ENCODE data around the gene DARS1. TPM values are rescaled to one million over a fixed set of nuclear protein-coding genes. Genes with fewer than 3 reads are reported as not detected.

The DARS1 gene
- total RNA-seq, 1 donor from 2014 or later, result 82.9 TPM

DNA sequence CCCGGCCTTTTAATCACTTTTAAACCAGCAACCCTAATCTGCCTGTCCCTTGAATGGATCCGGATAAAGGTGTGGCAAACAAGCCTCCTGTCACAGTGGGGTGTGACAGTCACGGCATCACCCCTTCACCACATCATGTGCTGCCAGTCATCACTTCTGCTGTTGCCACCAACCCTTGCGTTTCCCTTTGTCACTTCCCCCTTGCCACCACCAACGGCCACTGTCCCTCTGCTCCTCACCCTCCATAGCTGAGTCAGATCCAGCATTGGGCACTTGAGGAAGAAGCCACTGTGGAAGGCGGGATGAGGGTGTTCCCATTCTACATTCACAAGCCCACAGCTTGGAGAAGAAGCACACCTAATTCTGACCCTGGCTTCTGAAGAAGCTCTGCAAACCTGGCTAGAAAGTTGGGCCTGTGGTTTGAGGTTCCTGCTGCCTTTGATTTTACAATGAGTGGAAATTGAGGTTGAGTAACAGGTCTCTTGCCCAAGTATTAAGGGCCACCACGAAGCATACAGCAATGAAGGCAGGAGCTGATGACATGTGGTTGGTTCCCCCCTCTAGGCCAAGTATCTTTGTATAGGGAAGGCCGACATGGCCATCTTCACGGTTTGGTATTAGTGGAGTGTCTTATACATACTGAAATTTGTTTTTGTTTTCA lies 22.9 kb upstream of the DARS1 start:
- Mint-ChIP-seq H3K9me3 (ENCODE audit: unreplicated experiment) (no peaks in the 10 kb centered on the region), H3K4me3 (ENCODE audit: unreplicated experiment) (no peak overlapping the region), H3K27ac (ENCODE audit: unreplicated experiment) (no peak overlapping the region), H3K27me3 (ENCODE audit: unreplicated experiment) (peaks cover under 1% of the 10 kb centered on the region), H3K4me1 (ENCODE audit: unreplicated experiment) (peaks cover 49% of the 10 kb centered on the region), H3K36me3 (ENCODE audit: low read depth, unreplicated experiment) (no peaks in the 10 kb centered on the region)
- TF ChIP-seq, protein P1, sequence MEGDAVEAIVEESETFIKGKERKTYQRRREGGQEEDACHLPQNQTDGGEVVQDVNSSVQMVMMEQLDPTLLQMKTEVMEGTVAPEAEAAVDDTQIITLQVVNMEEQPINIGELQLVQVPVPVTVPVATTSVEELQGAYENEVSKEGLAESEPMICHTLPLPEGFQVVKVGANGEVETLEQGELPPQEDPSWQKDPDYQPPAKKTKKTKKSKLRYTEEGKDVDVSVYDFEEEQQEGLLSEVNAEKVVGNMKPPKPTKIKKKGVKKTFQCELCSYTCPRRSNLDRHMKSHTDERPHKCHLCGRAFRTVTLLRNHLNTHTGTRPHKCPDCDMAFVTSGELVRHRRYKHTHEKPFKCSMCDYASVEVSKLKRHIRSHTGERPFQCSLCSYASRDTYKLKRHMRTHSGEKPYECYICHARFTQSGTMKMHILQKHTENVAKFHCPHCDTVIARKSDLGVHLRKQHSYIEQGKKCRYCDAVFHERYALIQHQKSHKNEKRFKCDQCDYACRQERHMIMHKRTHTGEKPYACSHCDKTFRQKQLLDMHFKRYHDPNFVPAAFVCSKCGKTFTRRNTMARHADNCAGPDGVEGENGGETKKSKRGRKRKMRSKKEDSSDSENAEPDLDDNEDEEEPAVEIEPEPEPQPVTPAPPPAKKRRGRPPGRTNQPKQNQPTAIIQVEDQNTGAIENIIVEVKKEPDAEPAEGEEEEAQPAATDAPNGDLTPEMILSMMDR (IDR thresholded peaks at IDR 0.05; ENCODE audit: unreplicated experiment), result no peak
- no peak for DNase-seq (ENCODE audit: low spot score)

DNA sequence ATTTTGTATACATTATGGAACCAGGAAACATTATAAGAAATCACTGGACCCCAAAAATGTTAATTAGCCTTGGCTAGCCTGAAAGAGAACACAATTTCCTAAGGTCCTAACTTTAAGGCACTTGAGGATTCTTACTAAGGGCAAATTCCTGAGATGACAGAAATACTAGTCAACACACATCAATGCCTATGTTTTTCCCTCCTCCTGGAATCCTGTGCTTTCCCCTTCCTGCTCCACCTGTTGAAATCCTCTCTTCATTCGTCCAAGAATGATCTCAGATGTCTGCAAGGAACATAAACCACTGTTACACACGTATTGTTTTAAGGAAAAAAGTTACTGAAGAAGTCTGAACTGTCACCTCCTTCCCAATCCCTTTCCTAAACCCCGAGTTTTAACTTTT lies 21.2 kb upstream of the DARS1 start:
- Mint-ChIP-seq H3K27ac (ENCODE audit: unreplicated experiment) (no peak overlapping the region), H3K4me1 (ENCODE audit: unreplicated experiment) (peaks cover 46% of the 10 kb centered on the region)
- no peak for DNase-seq (ENCODE audit: low spot score)

DNA sequence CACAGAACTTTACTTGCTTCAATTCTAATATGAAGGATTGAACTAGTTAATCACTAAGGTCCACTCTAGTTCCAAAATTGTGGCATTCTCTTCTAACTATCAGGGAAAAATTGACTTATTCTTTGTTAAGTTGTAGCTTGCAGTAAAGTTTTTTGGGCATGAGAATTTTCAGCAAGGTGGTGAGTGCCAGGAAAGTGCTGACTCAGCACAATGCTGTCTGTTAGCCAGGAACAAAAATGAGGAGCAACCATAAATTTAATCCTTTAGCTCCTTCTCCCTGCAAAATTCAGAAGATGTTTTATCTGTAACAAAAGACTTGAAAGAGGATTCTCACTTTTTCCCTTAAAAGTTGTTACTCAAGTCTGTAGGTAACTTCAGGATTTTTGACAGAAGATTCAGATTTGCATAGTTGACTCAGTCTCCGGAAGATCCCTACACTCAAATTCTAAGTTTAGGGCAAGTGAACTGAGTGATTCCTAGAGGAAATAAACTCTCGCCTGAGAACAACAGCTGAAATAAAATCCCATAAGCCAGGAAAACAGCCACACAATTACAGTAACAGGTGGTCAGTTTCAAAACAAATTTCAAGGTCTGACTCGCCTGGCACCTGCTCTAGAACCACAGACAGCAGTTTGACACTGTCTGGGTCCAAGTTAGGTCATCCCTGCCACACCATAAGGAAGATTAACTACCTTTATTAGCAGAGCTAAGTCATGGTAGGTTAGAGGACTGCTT lies 20.2 kb upstream of the DARS1 start:
- H3K27ac Mint-ChIP-seq (ENCODE audit: unreplicated experiment), result peak overlapping the region; percentile 53
- peaks cover 56% of the 10 kb centered on the region for H3K4me1 Mint-ChIP-seq (ENCODE audit: unreplicated experiment)
- DNase-seq (ENCODE audit: low spot score), result no peak
- peaks cover 2% of the 10 kb centered on the region for H3K27me3 Mint-ChIP-seq (ENCODE audit: unreplicated experiment)
- TF ChIP-seq, protein P1 (IDR thresholded peaks at IDR 0.05; ENCODE audit: unreplicated experiment), result no peak
- H3K4me3 Mint-ChIP-seq (ENCODE audit: unreplicated experiment), result no peak overlapping the region
- H3K36me3 Mint-ChIP-seq (ENCODE audit: low read depth, unreplicated experiment), result no peaks in the 10 kb centered on the region
- no peaks in the 10 kb centered on the region for H3K9me3 Mint-ChIP-seq (ENCODE audit: unreplicated experiment)

More for the DNA sequence above, 21.2 kb upstream of the DARS1 start:
- Mint-ChIP-seq H3K4me3 (ENCODE audit: unreplicated experiment) (no peak overlapping the region), H3K36me3 (ENCODE audit: low read depth, unreplicated experiment) (no peaks in the 10 kb centered on the region), H3K27me3 (ENCODE audit: unreplicated experiment) (no peaks in the 10 kb centered on the region), H3K9me3 (ENCODE audit: unreplicated experiment) (no peaks in the 10 kb centered on the region)
- TF ChIP-seq, protein P1 (IDR thresholded peaks at IDR 0.05; ENCODE audit: unreplicated experiment), result no peak

DNA sequence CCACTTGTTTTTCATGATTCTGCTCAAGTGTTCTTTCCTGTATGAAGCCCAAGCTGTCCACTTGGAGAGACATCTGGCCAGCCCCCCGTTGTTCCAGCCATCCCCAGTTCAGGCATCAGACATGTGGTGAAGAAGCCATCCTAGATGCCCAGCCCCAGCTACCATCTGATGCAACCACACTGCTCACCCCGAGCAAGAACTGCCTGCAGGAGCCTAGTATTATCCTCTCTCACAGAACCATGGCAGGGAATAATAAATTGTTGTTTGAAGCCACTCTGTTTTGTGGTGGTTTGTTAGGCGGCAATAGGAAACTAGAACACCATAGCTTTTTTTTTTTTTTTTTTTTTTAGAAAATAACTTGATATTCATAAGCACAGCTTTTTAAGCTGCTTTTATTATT lies 19.5 kb upstream of the DARS1 start:
- Mint-ChIP-seq H3K9me3 (ENCODE audit: unreplicated experiment) (no peaks in the 10 kb centered on the region), H3K27me3 (ENCODE audit: unreplicated experiment) (peaks cover 2% of the 10 kb centered on the region), H3K27ac (ENCODE audit: unreplicated experiment) (peak overlapping the region; percentile 11), H3K4me3 (ENCODE audit: unreplicated experiment) (no peak overlapping the region), H3K36me3 (ENCODE audit: low read depth, unreplicated experiment) (no peaks in the 10 kb centered on the region), H3K4me1 (ENCODE audit: unreplicated experiment) (peaks cover 62% of the 10 kb centered on the region)
- TF ChIP-seq, protein P1 (IDR thresholded peaks at IDR 0.05; ENCODE audit: unreplicated experiment), result no peak
- DNase-seq (ENCODE audit: low spot score), result no peak

DNA sequence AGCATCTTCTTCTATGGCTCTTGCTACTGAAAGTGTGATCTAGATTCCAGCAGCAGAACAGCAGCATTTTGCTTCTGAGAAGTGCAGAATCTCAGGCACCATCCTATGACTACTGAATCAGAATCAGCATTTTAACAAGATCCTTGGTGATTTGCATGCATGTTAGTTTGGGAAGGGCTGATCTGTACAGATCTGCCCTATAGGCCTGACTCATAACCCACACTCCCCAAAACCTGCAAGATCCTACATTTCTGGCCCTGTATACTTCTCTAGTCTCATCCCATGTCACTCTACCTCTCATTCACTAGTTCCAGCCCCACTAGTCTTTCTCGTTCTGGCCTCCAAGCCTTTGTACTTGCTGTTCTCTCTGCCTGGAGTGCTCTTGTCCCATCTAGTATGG lies 15.7 kb upstream of the DARS1 start:
- TF ChIP-seq, protein P1 (IDR thresholded peaks at IDR 0.05; ENCODE audit: unreplicated experiment), result no peak
- DNase-seq (ENCODE audit: low spot score), result no peak
- H3K4me1 Mint-ChIP-seq (ENCODE audit: unreplicated experiment), result peaks cover 55% of the 10 kb centered on the region
- peak overlapping the region; percentile 38 for H3K27ac Mint-ChIP-seq (ENCODE audit: unreplicated experiment)
- no peaks in the 10 kb centered on the region for H3K36me3 Mint-ChIP-seq (ENCODE audit: low read depth, unreplicated experiment)
- peaks cover 2% of the 10 kb centered on the region for H3K27me3 Mint-ChIP-seq (ENCODE audit: unreplicated experiment)
- H3K4me3 Mint-ChIP-seq (ENCODE audit: unreplicated experiment), result no peak overlapping the region
- H3K9me3 Mint-ChIP-seq (ENCODE audit: unreplicated experiment), result no peaks in the 10 kb centered on the region

Data from endothelial cell (in vitro differentiated cells).